Measurements from ENCODE around the gene SLC8A1. TPM values are rescaled to one million over a fixed set of nuclear protein-coding genes. Genes with fewer than 3 reads are reported as not detected.

Gene SLC8A1
- total and polyA plus RNA-seq, 12 donors: 0.54 to 128 (median 18.5) TPM

GRCh38 chr2:40193670-40194026 is 258.2 kb downstream of the SLC8A1 start:
- DNase-seq: no peak
- intact Hi-C loops (cut with DNase I): no loop called here
- Histone ChIP-seq H3K9me3 (replicated peaks in 1 of 3) (no peaks in the 10 kb centered on the region), H3K27ac (no peak overlapping the region), H3K36me3 (replicated peaks in 1 of 2) (no peaks in the 10 kb centered on the region), H3K4me3 (no peak overlapping the region), H3K4me1 (replicated peaks in 1 of 2) (no peaks in the 10 kb centered on the region), H3K27me3 (no peaks in the 10 kb centered on the region)
- no peak for TF ChIP-seq POLR2A (IDR thresholded peaks at IDR 0.05)
- TF ChIP-seq, protein P1, sequence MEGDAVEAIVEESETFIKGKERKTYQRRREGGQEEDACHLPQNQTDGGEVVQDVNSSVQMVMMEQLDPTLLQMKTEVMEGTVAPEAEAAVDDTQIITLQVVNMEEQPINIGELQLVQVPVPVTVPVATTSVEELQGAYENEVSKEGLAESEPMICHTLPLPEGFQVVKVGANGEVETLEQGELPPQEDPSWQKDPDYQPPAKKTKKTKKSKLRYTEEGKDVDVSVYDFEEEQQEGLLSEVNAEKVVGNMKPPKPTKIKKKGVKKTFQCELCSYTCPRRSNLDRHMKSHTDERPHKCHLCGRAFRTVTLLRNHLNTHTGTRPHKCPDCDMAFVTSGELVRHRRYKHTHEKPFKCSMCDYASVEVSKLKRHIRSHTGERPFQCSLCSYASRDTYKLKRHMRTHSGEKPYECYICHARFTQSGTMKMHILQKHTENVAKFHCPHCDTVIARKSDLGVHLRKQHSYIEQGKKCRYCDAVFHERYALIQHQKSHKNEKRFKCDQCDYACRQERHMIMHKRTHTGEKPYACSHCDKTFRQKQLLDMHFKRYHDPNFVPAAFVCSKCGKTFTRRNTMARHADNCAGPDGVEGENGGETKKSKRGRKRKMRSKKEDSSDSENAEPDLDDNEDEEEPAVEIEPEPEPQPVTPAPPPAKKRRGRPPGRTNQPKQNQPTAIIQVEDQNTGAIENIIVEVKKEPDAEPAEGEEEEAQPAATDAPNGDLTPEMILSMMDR (IDR thresholded peaks at IDR 0.05): no peak

- intact Hi-C loops (cut with DNase I): no loop called here
- Histone ChIP-seq H3K9me3 (replicated peaks in 1 of 3) (no peaks in the 10 kb centered on the region), H3K4me3 (no peak overlapping the region)
Measured at GRCh38 chr2:40192864-40193669, 258.8 kb downstream of the SLC8A1 start.

GRCh38 chr2:40190457-40190856 is 261.4 kb downstream of the SLC8A1 start:
- H3K36me3 ChIP-seq (replicated peaks in 1 of 2): no peaks in the 10 kb centered on the region
- no peaks in the 10 kb centered on the region for H3K9me3 ChIP-seq (replicated peaks in 1 of 3)
- intact Hi-C loops (cut with DNase I): no loop called here
- H3K27ac ChIP-seq: no peak overlapping the region
- H3K4me1 ChIP-seq (replicated peaks in 1 of 2): no peaks in the 10 kb centered on the region
- TF ChIP-seq, protein P1 (IDR thresholded peaks at IDR 0.05): no peak
- no peak for TF ChIP-seq POLR2A (IDR thresholded peaks at IDR 0.05)
- DNase-seq: no peak
- no peak overlapping the region for H3K4me3 ChIP-seq
- 84 to 91% (median 85%) methylated on average over 5 of the region's 5 CpGs for WGBS, 4 donors
- H3K27me3 ChIP-seq: no peaks in the 10 kb centered on the region

More at GRCh38 chr2:40192864-40193669, 258.8 kb downstream of the SLC8A1 start:
- 70 to 80% (median 75%) methylated on average over 6 of the region's 6 CpGs for WGBS, 4 donors
- H3K27ac ChIP-seq: no peak overlapping the region
- DNase-seq: no peak
- TF ChIP-seq, protein P1 (IDR thresholded peaks at IDR 0.05): no peak
- TF ChIP-seq POLR2A (IDR thresholded peaks at IDR 0.05): no peak
- H3K4me1 ChIP-seq (replicated peaks in 1 of 2): no peaks in the 10 kb centered on the region
- H3K36me3 ChIP-seq (replicated peaks in 1 of 2): no peaks in the 10 kb centered on the region
- H3K27me3 ChIP-seq: no peaks in the 10 kb centered on the region

DNA sequence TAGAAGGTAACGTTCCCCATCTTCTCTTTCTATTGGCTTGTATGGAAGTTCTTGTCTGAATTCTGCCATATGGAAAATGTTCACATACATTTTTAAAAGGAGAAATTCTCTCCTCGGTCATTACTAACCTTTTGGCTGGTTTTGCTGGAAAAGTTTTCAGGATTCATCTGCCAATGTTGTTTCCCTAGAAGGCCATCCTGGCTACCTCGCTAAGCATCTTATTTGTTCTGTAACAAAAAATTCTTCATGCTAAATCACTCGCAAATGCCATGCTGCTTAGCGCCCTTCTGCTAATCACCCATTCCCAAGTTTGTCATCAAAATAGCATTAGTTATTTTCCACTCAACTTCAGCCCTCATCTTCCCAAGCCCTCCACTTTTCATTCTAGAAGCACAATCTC is 262.0 kb downstream of the SLC8A1 start:
- no peak for TF ChIP-seq POLR2A (IDR thresholded peaks at IDR 0.05)
- TF ChIP-seq, protein P1 (IDR thresholded peaks at IDR 0.05): no peak
- intact Hi-C loops (cut with DNase I): no loop called here
- Histone ChIP-seq H3K4me1 (replicated peaks in 1 of 2) (no peaks in the 10 kb centered on the region), H3K27ac (no peak overlapping the region), H3K4me3 (no peak overlapping the region), H3K9me3 (replicated peaks in 1 of 3) (no peaks in the 10 kb centered on the region), H3K27me3 (no peaks in the 10 kb centered on the region), H3K36me3 (replicated peaks in 1 of 2) (no peaks in the 10 kb centered on the region)
- WGBS, 4 donors: 86 to 92% (median 90%) methylated on average over 5 of the region's 5 CpGs
- DNase-seq: no peak

Data from adrenal gland (tissue), 12 donors.